Keratinocyte (primary cell): ENCODE measurements around the gene MYBPHL. TPM values are rescaled to one million over a fixed set of nuclear protein-coding genes. Genes with fewer than 3 reads are reported as not detected.

ENCODE experiments used
- DNase-seq: peaks from one replicate; pipeline ENCODE4 v3.0.0-alpha.2; 2011; ENCODE audit warnings: low read depth, missing footprints, low spot score
- FAIRE-seq: peaks from 2 replicates; lab custom pipeline; 2011; peaks lifted over from hg19 to GRCh38; lab: Jason Lieb, UNC
- H2AFZ ChIP-seq: 2 replicates; pipeline ENCODE4 v1.6.0; 2012; ENCODE audit warnings: low read length, control low read depth, inconsistent platforms; ENCODE audit not compliant: control insufficient read depth
- H3K27ac ChIP-seq: 2 replicates; pipeline ENCODE4 v1.5.1; 2011; ENCODE audit warnings: low read length; ENCODE audit not compliant: control insufficient read depth, insufficient read depth
- H3K27me3 ChIP-seq: 3 replicates; pipeline ENCODE4 v1.6.0; 2011; ENCODE audit warnings: low read length; ENCODE audit not compliant: control insufficient read depth, insufficient read depth; ENCODE audit errors: extremely low read depth
- H3K36me3 ChIP-seq, 2 experiments: 2 replicates in 1 of 2; 3 replicates in 1 of 2; pipeline ENCODE4 v1.5.1; 2011; ENCODE audit warnings: low read length in 2 of 2, mild to moderate bottlenecking in 1 of 2; ENCODE audit not compliant: control insufficient read depth in 2 of 2, insufficient read depth in 2 of 2; ENCODE audit errors: extremely low read depth in 1 of 2
- H3K4me1 ChIP-seq: 3 replicates; pipeline ENCODE4 v1.5.1; 2011; ENCODE audit warnings: low read length; ENCODE audit not compliant: control insufficient read depth, insufficient read depth; ENCODE audit errors: extremely low read depth
- H3K4me2 ChIP-seq: 3 replicates; pipeline ENCODE4 v1.6.0; 2011; ENCODE audit warnings: low read depth, low read length; ENCODE audit not compliant: control insufficient read depth, insufficient read depth; ENCODE audit errors: extremely low read depth
- H3K4me3 ChIP-seq, 3 experiments: fragments of 200-600 bp in 1 of 3; sonication (generic) in 1 of 3; 2 replicates in 2 of 3; 3 replicates in 1 of 3; pipeline ENCODE4 v1.5.1; 2011 to 2016; ENCODE audit warnings: low read length in 3 of 3, mild to moderate bottlenecking in 3 of 3, control low read depth in 2 of 3, inconsistent platforms in 1 of 3, low read depth in 1 of 3, mixed read lengths in 1 of 3, mixed run types in 1 of 3, moderate library complexity in 1 of 3; ENCODE audit not compliant: control insufficient read depth in 2 of 3, insufficient read depth in 2 of 3; ENCODE audit errors: extremely low read depth in 1 of 3
- H3K79me2 ChIP-seq: 2 replicates; pipeline ENCODE4 v1.6.0; 2012; ENCODE audit warnings: low read length; ENCODE audit not compliant: control insufficient read depth, insufficient read depth
- H3K9ac ChIP-seq: 3 replicates; pipeline ENCODE4 v1.6.0; 2011; ENCODE audit warnings: low read length; ENCODE audit not compliant: control insufficient read depth, insufficient read depth; ENCODE audit errors: extremely low read depth
- H3K9me1 ChIP-seq: 3 replicates; pipeline ENCODE4 v1.6.0; 2011; ENCODE audit warnings: low read length; ENCODE audit not compliant: control insufficient read depth, insufficient read depth; ENCODE audit errors: extremely low read depth
- H3K9me3 ChIP-seq: 2 replicates; pipeline ENCODE4 v1.5.1; 2012; ENCODE audit warnings: low read depth, low read length; ENCODE audit not compliant: control insufficient read depth
- H4K20me1 ChIP-seq: 3 replicates; pipeline ENCODE4 v1.6.0; 2011; ENCODE audit warnings: low read length; ENCODE audit not compliant: control insufficient read depth, insufficient read depth; ENCODE audit errors: extremely low read depth
- EZH2 ChIP-seq: IDR thresholded peaks from one replicate; pipeline ENCODE4 v1.6.1; 2012; ENCODE audit warnings: inconsistent platforms, mild to moderate bottlenecking, low read length, moderate library complexity
- dilution Hi-C: fragments of 300-500 bp; cut with MboI; formaldehyde crosslinking; loops from one replicate; pipeline ENCODE4 v1.7.0; 2020; ENCODE audit warnings: low sequenced_read_pairs; ENCODE audit not compliant: extremely low pct_ligation_motif_present
- polyA plus RNA-seq, 5 experiments: library from polyadenylated mRNA; depleted of rRNA in 3 of 5; stranded (reverse) in 3 of 5; stranded (forward) in 1 of 5; unstranded in 1 of 5; fragments of >200 nt; gene quantifications; 1 replicate in 1 of 5; 2 replicates in 3 of 5; 3 replicates in 1 of 5; pipeline versions ENCODE4 v1.2.1 to v1.2.3, GENCODE V29; 2011 to 2012; ENCODE audit warnings: missing spikeins in 2 of 5, low read depth in 1 of 5, low replicate concordance in 1 of 5
- TF ChIP-seq, protein P1 (sequence below), 3 experiments: IDR thresholded peaks in 1 of 3; conservative IDR thresholded peaks in 1 of 3; optimal IDR thresholded peaks in 1 of 3; 2 replicates in 2 of 3; 3 replicates in 1 of 3; pipeline versions ENCODE3 to v1.5.1; 2011; ENCODE audit warnings: low read length in 3 of 3, mild to moderate bottlenecking in 3 of 3, moderate library complexity in 2 of 3, control low read depth in 1 of 3, inconsistent platforms in 1 of 3; ENCODE audit not compliant: insufficient read depth in 2 of 3; ENCODE audit errors: extremely low read depth in 1 of 3

Gene MYBPHL
- polyA plus RNA-seq, 1 donor (not counting 4 experiments of a cell fraction or from before 2014, with no cell fraction given) = 1.1 TPM

GRCh38 chr1:109327285-109327684 is 20.5 kb upstream of the MYBPHL start:
- no peaks in the 10 kb centered on the region for H3K9me1 ChIP-seq
- no peak for TF ChIP-seq EZH2
- H3K36me3 ChIP-seq = no peaks in the 10 kb centered on the region
- H3K9me3 ChIP-seq = peaks cover 2% of the 10 kb centered on the region
- no peak for DNase-seq
- no peak for FAIRE-seq
- H2AFZ ChIP-seq = no peak overlapping the region
- no peak overlapping the region for H3K9ac ChIP-seq
- H3K4me1 ChIP-seq = no peaks in the 10 kb centered on the region
- H3K79me2 ChIP-seq = no peaks in the 10 kb centered on the region
- H4K20me1 ChIP-seq = no peaks in the 10 kb centered on the region
- no peaks in the 10 kb centered on the region for H3K27me3 ChIP-seq
- no peak overlapping the region for H3K27ac ChIP-seq
- no peak overlapping the region for H3K4me2 ChIP-seq
- H3K4me3 ChIP-seq = no peak overlapping the region
- dilution Hi-C loops = no loop called here

DNA sequence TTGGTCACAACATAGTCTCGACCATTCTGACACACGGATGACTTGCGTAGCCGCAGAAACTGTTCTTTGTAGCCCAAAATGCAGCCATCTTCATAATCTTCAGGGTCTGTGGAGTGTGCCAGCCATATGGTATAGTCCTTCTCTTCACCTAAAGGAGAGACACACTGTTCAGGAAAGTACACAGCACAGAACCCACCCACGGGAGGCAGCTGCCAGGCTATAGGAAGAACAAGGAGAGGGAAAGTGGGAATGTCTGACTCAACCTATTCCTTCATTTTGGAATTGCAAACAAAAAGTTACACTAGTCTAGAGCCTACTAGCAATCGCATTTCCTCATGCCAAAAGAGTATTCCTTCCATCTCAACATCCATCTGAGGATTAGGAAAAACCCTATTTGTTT is 16.2 kb upstream of the MYBPHL start:
- H2AFZ ChIP-seq = no peak overlapping the region

More for the DNA sequence above, 16.2 kb upstream of the MYBPHL start:
- TF ChIP-seq, protein P1, sequence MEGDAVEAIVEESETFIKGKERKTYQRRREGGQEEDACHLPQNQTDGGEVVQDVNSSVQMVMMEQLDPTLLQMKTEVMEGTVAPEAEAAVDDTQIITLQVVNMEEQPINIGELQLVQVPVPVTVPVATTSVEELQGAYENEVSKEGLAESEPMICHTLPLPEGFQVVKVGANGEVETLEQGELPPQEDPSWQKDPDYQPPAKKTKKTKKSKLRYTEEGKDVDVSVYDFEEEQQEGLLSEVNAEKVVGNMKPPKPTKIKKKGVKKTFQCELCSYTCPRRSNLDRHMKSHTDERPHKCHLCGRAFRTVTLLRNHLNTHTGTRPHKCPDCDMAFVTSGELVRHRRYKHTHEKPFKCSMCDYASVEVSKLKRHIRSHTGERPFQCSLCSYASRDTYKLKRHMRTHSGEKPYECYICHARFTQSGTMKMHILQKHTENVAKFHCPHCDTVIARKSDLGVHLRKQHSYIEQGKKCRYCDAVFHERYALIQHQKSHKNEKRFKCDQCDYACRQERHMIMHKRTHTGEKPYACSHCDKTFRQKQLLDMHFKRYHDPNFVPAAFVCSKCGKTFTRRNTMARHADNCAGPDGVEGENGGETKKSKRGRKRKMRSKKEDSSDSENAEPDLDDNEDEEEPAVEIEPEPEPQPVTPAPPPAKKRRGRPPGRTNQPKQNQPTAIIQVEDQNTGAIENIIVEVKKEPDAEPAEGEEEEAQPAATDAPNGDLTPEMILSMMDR (optimal IDR thresholded peaks at IDR 0.05 in 1 of 3, IDR thresholded peaks at IDR 0.05 in 1 of 3, conservative IDR thresholded peaks at IDR 0.05 in 1 of 3; ENCODE audit: extremely low read depth in 1 of 3, insufficient read depth in 2 of 3, low read length in 3 of 3) = no peak
- TF ChIP-seq EZH2 = no peak
- Histone ChIP-seq H4K20me1 (no peaks in the 10 kb centered on the region), H3K27ac (no peak overlapping the region), H3K79me2 (no peaks in the 10 kb centered on the region), H3K9me3 (no peaks in the 10 kb centered on the region), H3K9ac (no peak overlapping the region), H3K4me2 (no peak overlapping the region), H3K27me3 (no peaks in the 10 kb centered on the region), H3K4me3 (no peak overlapping the region), H3K36me3 (no peaks in the 10 kb centered on the region), H3K9me1 (no peaks in the 10 kb centered on the region), H3K4me1 (no peaks in the 10 kb centered on the region)
- DNase-seq (no peak), FAIRE-seq (no peak)
- dilution Hi-C loops = no loop called here
